ENCODE data around the gene KRT79. TPM values are rescaled to one million over a fixed set of nuclear protein-coding genes. Genes with fewer than 3 reads are reported as not detected.

Gene KRT79
- total RNA-seq, 1 donor from 2014 or later, result not detected

DNA sequence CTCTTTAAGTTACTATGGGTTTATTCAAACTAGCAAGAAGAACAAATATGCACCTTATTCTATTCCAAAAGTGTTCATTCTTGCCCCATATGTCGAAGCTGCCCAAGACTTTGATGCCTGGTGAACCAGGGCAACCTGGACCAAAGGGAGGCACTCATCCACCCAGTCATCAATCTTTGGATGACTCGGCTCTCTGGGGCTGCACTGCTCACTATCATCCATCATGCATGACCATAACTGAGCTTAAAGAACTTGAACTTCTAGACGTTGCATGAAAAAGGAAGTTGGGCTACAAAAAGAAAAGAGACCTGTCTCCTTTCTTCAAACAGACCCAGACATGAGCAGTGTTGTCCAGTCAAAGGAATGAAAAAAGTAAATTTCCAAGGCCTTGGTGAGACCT, 21.4 kb downstream of the KRT79 start:
- ATAC-seq (ENCODE audit: poor library complexity) (no peak), DNase-seq (no peak)
- intact Hi-C loops (cut with DNase I), result no loop called here

DNA sequence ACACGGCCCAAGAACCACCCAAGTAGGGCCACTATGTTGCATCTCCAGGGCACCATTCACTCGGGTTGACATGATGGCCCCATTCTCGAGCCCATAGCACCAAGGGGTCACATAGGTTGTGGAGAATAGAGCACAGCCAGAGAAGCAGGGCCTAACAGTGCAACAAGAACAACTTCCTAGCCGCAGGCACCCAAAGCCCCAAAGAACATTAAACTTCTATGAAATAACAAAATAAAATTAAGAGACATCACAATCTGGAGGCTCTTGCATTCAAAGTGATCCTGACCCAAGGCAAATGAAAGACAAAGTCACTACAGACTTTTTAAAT, 22.1 kb downstream of the KRT79 start:
- intact Hi-C loops (cut with DNase I), result no loop called here
- ATAC-seq (ENCODE audit: poor library complexity) (no peak), DNase-seq (no peak)

DNA sequence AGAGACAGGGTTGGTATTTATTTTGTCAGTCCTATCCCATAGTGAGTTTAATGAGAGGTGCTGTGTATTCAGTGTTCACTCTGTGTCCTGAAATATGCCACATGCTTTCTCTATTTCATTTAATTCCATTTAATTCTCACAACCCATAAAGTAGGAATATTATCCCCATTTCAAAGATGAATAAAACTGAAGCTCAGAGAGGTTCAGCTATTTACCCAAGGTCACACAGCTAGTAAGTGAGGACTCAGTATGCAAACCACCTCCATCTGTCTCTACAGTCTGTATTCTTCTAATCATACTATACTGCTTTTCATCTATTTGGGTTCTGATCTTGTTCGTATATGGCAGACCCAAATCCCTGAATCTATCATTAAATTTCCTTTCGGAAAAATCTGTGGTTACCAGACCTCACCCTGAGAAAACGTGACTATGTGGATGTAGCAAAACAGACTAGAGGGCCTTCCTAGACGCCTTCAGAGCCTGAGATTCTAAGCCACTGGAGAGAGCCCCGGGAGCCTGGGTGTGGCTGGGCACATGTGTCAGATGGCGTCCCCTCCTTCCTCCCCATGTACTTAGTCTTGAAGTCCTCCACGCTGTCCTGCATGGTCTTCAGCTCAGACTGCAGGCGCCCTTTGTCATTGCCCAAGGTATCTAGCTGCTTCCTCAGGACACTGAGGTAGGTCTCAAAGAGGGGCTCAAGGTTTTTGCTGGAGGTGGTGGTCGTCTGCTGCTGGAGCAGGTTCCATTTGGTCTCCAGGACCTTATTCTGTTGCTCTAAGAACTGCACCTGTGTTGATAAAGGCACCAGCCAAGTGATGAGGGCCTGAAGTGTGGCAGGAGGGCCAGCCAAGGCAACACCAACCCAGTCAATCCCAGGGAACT, 22.7 kb downstream of the KRT79 start:
- ATAC-seq (ENCODE audit: poor library complexity) (no peak), DNase-seq (no peak)
- intact Hi-C loops (cut with DNase I), result no loop called here

GRCh38 chr12:52810554-52810953, 23.6 kb downstream of the KRT79 start:
- DNase-seq (no peak), ATAC-seq (ENCODE audit: poor library complexity) (no peak)
- intact Hi-C loops (cut with DNase I), result no loop called here

- no peak for DNase-seq
- ATAC-seq (ENCODE audit: poor library complexity), result no peak
Measured at GRCh38 chr12:52809166-52809565, 24.9 kb downstream of the KRT79 start.

DNA sequence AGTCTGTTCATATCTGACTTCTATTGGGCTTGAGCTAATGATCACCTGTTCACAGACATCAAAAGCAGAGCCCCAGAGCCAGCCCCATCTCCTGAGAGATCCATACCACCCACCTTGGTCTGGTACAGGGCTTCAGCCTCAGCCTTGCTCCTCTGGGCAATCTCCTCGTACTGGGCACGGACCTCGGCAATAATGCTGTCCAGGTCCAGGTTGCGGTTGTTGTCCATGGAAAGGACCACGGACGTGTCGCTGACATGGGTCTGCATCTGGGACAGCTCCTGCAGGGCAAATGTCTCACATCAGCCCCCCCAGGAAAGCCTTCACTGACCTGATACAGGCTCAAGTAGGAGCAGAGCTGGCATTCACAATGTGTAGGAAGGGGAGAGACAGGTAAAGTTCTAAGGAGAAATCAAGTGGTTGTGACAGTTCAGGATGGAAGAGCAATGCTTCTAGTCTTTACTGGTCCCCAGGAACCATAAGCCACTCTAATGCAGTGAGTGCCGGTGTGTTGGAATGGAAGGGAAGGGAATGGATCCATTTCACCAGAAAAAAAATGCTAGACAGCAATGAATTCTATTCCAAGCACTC, 25.4 kb downstream of the KRT79 start:
- DNase-seq (no peak), ATAC-seq (ENCODE audit: poor library complexity) (no peak)
- intact Hi-C loops (cut with DNase I), result no loop called here

More at GRCh38 chr12:52809166-52809565, 24.9 kb downstream of the KRT79 start:
- intact Hi-C loops (cut with DNase I), result no loop called here

GRCh38 chr12:52807544-52808470, 26.3 kb downstream of the KRT79 start:
- ATAC-seq (ENCODE audit: poor library complexity), result no peak
- intact Hi-C loops (cut with DNase I), result no loop called here

DNA sequence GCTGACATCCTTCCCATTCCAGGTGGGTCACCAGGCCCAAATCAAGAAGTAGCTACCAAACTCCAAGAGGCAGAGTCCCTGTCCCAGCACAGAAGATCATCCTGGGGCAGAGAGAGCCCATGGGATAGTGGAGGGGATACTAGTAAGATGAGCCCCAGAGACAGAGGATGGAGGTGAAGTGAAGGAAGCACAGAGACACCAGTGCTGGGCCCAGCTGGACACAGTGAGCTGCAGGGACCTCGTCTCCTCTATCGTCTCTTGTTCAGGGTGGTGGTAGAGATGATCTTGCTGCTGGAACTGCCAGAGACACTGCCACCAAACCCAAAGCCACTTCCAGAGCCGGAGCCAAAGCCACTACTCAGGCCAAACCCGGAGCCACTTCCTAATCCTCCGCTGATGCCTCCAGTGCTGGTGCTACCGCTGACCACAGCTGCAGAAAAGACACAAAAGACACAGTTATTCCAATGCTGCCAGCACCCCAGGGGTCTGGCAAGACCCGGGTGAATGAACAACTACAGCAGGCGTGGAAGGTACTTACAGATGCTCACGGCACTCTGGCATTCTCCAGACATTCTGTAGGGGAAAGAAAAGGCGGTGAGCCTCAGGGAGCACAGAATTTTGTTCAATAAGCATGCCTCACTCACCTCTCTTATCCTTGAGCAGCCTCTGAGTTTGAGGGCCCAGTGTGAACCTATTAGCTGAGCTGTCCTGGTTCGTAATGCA, 27.1 kb downstream of the KRT79 start:
- intact Hi-C loops (cut with DNase I), result no loop called here
- DNase-seq (no peak), ATAC-seq (ENCODE audit: poor library complexity) (no peak)

More at GRCh38 chr12:52807544-52808470, 26.3 kb downstream of the KRT79 start:
- DNase-seq, result no peak

DNA sequence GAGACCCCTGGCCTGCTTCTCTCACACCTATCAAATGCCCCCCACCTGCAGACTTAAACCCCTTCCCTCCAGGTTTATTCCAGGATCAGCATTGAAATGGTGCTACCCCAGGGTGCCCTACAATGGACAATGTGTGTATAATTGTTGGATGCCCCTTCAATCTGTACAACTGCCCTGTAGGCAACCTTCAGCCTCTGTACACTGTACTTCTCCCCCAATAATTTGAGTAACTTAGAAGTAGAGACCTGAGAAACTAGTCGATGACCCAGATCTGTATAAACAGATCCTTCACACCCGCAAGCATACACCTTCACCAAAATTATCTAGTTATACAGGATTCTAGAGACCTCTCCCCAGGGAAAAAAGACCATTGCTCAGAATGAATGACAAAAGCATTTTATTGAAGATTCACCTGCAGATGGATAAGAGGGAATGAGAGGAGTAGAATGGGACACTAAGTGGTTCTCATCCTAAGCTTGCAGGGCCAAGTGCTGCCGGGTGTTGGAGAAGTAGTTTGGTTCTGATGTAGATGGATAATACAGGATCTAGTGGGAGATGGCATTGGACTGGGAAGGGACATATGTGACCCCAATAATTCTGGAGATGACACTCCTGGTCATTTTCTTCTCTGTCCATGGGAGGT, 27.8 kb downstream of the KRT79 start:
- intact Hi-C loops (cut with DNase I), result no loop called here
- DNase-seq, result no peak
- ATAC-seq (ENCODE audit: poor library complexity), result no peak

GRCh38 chr12:52805739-52806138, 28.4 kb downstream of the KRT79 start:
- ATAC-seq (ENCODE audit: poor library complexity) (no peak), DNase-seq (no peak)
- intact Hi-C loops (cut with DNase I), result no loop called here

GRCh38 chr12:52805000-52805399, 29.1 kb downstream of the KRT79 start:
- DNase-seq (no peak), ATAC-seq (ENCODE audit: poor library complexity) (no peak)
- intact Hi-C loops (cut with DNase I), result no loop called here

DNA sequence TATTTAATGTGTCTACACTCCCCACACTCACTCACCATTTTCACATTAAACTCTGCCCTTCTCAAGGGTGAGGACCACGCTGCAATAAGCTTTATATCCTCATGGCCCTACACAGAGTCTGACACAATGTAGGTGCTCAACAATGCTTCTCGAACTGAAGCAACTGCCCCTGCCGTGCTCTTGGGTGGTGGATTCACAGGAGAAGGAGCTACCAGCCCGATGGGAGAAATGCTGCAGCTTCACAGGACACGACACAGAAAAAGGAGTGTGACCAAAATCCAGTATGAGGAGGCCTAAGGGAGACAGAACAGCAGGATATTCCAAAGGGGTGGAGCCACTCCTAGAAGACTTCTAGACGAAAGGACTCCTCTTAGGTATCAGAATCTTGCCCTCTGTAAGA, 31.7 kb downstream of the KRT79 start:
- DNase-seq (no peak), ATAC-seq (ENCODE audit: poor library complexity) (no peak)
- intact Hi-C loops (cut with DNase I), result no loop called here

DNA sequence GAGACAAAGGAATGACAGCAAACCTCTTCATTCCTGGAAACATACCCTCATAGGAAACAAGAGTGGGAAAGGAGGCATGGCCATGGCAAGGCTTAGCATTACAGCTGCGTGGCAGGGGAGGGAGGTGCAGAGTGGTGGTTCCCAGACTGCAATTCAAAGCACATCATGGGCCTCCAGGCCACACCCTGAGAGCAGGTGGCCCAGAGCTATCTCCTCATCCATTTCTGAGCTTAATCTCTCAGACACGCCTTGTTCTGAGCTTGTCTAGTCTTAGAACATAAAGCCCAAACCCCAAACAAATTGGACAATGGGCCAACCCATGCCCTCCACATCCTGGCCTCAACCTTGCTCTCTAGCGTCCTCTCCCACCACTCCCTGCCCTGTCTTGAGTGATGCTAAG, 32.3 kb downstream of the KRT79 start:
- ATAC-seq (ENCODE audit: poor library complexity) (no peak), DNase-seq (no peak)
- intact Hi-C loops (cut with DNase I), result no loop called here

DNA sequence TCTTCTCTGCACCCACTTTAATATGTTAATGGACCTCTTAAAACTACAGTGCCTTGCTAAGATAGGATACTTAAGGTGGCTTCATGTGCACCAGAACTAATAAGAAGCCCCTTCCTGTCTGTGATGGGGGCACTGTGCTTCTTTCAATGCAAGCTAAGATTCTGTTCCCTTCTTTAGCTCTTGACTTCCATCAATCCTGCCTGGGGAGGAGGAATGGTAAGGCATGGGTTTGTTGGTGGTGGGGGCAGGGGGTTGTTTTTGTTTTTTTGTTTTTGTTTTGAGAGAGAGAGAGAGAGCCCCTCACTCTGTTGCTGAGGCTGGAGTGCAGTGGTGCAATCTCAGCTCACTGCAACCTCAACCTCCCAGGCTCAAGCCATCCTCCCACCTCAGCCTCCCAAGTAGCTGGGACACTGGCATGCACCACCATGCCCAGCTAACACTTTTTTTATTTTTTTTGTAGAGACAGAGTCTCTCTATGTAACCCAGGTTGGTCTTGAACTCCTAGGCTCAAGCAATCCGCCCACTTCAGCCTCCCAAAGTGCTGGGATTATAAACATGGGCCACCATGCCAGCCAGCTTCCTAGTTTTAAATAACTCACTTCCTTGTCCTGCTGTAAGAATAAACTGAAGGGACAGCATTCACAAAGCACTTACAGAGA, 33.7 kb downstream of the KRT79 start:
- intact Hi-C loops (cut with DNase I), result no loop called here
- DNase-seq (no peak), ATAC-seq (ENCODE audit: poor library complexity) (no peak)

GRCh38 chr12:52799505-52800211, 34.5 kb downstream of the KRT79 start:
- ATAC-seq (ENCODE audit: poor library complexity) (no peak), DNase-seq (no peak)
- intact Hi-C loops (cut with DNase I), result no loop called here

DNA sequence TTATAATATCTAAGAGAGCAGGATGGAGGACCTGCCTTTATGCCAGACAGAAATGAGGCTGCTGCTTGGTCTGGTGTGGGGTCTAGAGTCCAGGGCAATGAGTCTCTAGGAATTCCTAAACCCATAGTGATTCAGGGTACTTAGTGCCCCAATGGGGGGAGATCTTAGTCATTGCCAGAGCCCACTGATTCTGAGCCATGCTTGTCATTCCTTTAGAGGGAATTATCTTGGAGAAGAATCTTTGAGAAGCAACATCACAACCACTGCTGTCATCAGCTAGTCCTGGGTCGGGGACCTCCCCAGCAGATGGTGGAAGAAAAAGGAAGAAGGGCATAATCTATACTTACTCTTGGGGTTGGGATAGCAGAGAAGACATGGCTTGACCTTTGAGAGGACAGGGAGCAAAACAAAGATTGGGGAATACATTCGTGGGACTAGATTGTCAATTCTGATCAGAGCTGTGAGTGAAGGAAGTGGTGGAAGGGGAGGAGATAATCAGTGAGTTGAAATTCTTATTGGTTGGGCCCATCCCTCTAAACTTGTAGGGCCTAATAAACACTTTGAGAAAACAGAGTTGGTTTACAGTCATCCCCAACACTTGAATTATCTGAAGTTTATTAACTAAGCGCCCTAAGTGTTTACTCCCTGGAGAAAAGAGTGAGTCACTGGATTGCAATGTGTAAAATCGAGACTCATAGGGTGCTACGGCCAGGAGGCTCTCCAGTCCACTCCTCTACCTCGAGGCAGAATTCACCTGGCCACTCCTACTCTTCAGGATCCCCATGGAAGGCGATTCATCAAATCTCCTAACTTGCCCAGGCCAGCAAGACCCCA, 35.2 kb downstream of the KRT79 start:
- ATAC-seq (ENCODE audit: poor library complexity), result no peak

More for the DNA sequence above, 35.2 kb downstream of the KRT79 start:
- intact Hi-C loops (cut with DNase I), result no loop called here
- no peak for DNase-seq
